K562 (cell line): ENCODE data around the gene OR4D9. TPM values are rescaled to one million over a fixed set of nuclear protein-coding genes. Genes with fewer than 3 reads are reported as not detected.

Experiments used
- AFF1 ChIP-seq, 2 experiments: fragments of 450-650 bp; IDR thresholded peaks; 2 replicates each; pipeline ENCODE4 v1.6.1; 2018; ENCODE audit warnings: mild to moderate bottlenecking in 2 of 2, low read depth in 1 of 2; ENCODE audit not compliant: partially characterized antibody in 2 of 2
- ARID2 ChIP-seq: fragments of 450-650 bp; IDR thresholded peaks from 2 replicates; pipeline ENCODE4 v1.6.1; 2017; ENCODE audit warnings: antibody characterized with exemption, mild to moderate bottlenecking
- ARNT ChIP-seq, 2 experiments: fragments of 450-650 bp; IDR thresholded peaks; 2 replicates each; pipeline ENCODE4 v1.6.1; 2016; ENCODE audit warnings: mild to moderate bottlenecking in 1 of 2
- DLX4 ChIP-seq: fragments of 250-450 bp; sonication (Bioruptor Pico); IDR thresholded peaks from 2 replicates; pipeline ENCODE4 v1.6.1; 2021; ENCODE audit warnings: mild to moderate bottlenecking
- GMEB1 ChIP-seq: fragments of 250-450 bp; sonication (Bioruptor Pico); IDR thresholded peaks from 2 replicates; pipeline ENCODE4 v1.4.0; 2020; ENCODE audit warnings: mild to moderate bottlenecking
- HDAC6 ChIP-seq: IDR thresholded peaks from 2 replicates; pipeline ENCODE4 v1.6.1; 2012; ENCODE audit warnings: low read depth, mild to moderate bottlenecking, control low read depth, inconsistent platforms, low read length, moderate library complexity
- HIVEP1 ChIP-seq: fragments of 250-450 bp; sonication (Bioruptor Pico); IDR thresholded peaks from 2 replicates; pipeline ENCODE4 v1.4.0; 2020; ENCODE audit warnings: mild to moderate bottlenecking
- MTF1 ChIP-seq: fragments of 250-450 bp; sonication (Bioruptor Pico); IDR thresholded peaks from 2 replicates; pipeline ENCODE4 v1.9.0; 2021; ENCODE audit warnings: moderate library complexity, mild to moderate bottlenecking, inconsistent platforms, borderline replicate concordance
- MXD1 ChIP-seq: fragments of 250-450 bp; sonication (Bioruptor Pico); IDR thresholded peaks from 2 replicates; pipeline ENCODE4 v1.8.0; 2021; ENCODE audit warnings: borderline replicate concordance, mild to moderate bottlenecking, moderate library complexity; ENCODE audit not compliant: poor library complexity, severe bottlenecking
- NCOA4 ChIP-seq: fragments of 450-650 bp; IDR thresholded peaks from 2 replicates; pipeline ENCODE4 v1.6.1; 2018; ENCODE audit warnings: mild to moderate bottlenecking; ENCODE audit not compliant: partially characterized antibody
- NFIX ChIP-seq: fragments of 250-450 bp; sonication (Bioruptor Pico); IDR thresholded peaks from 2 replicates; pipeline ENCODE4 v1.4.0; 2020; ENCODE audit warnings: low read depth, mild to moderate bottlenecking, moderate library complexity
- POLR2AphosphoS5 ChIP-seq: IDR thresholded peaks from 2 replicates; pipeline ENCODE4 v1.6.1; 2011; ENCODE audit warnings: mild to moderate bottlenecking, low read depth, low read length, moderate library complexity; ENCODE audit not compliant: control insufficient read depth, insufficient read depth
- POLR3G ChIP-seq: IDR thresholded peaks from 2 replicates; pipeline ENCODE4 v1.6.1; 2011; ENCODE audit not compliant: insufficient read length, insufficient replicate concordance; ENCODE audit errors: extremely low read depth
- SRSF7 ChIP-seq: fragments of 200-400 bp; formaldehyde crosslinking; optimal IDR thresholded peaks from 2 replicates; pipeline ENCODE3; 2017; ENCODE audit warnings: mild to moderate bottlenecking, low read depth, low read length
- TAF9B ChIP-seq: fragments of 450-650 bp; IDR thresholded peaks from 2 replicates; pipeline ENCODE4 v1.6.1; 2018; ENCODE audit warnings: mild to moderate bottlenecking; ENCODE audit not compliant: partially characterized antibody
- ZBTB34 ChIP-seq: fragments of 250-450 bp; sonication (Bioruptor Pico); IDR thresholded peaks from 2 replicates; pipeline ENCODE4 v1.8.0; 2021; ENCODE audit warnings: mild to moderate bottlenecking, moderate library complexity
- ZNF174 ChIP-seq: fragments of 250-450 bp; sonication (Bioruptor Pico); IDR thresholded peaks from 2 replicates; pipeline ENCODE4 v1.4.0; 2020; ENCODE audit warnings: mild to moderate bottlenecking
- ZNF354B ChIP-seq: fragments of 250-450 bp; sonication (Bioruptor Pico); IDR thresholded peaks from 2 replicates; pipeline ENCODE4 v1.4.0; 2020
- ZNF57 ChIP-seq: fragments of 450-650 bp; formaldehyde crosslinking; IDR thresholded peaks from 2 replicates; pipeline ENCODE4 v1.4.0; 2020; ENCODE audit warnings: mild to moderate bottlenecking, moderate library complexity
- polyA plus RNA-seq, 8 experiments: library from polyadenylated mRNA; depleted of rRNA in 4 of 8; stranded (reverse) in 5 of 8; unstranded in 3 of 8; fragments of >200 nt; fragmentation: Nextera tagmentation in 2 of 8; fragmentation: Illumina TruSeq in 1 of 8; extraction: Ambion mirVana in 2 of 8; extraction: Trizol in 1 of 8; gene quantifications; 2 replicates each; pipeline versions ENCODE4 v1.2.1 to v1.2.3, GENCODE V29; 2011 to 2014; ENCODE audit warnings: inconsistent platforms in 1 of 8, missing spikeins in 1 of 8
- total RNA-seq, 7 experiments: library from RNA; depleted of rRNA in 6 of 7; stranded (reverse); fragments of >200 nt in 6 of 7; fragmentation: Illumina TruSeq in 2 of 7; extraction: Trizol in 2 of 7; gene quantifications; 2 replicates each; pipeline versions ENCODE4 v1.2.1 to v1.2.3, GENCODE V29; 2011 to 2021; ENCODE audit warnings: low replicate concordance in 1 of 7

OR4D9 gene
- total and polyA plus RNA-seq, 9 of the 15 experiments (the other 6 are each of a cell fraction or from before 2014, with no cell fraction given): not detected

DNA sequence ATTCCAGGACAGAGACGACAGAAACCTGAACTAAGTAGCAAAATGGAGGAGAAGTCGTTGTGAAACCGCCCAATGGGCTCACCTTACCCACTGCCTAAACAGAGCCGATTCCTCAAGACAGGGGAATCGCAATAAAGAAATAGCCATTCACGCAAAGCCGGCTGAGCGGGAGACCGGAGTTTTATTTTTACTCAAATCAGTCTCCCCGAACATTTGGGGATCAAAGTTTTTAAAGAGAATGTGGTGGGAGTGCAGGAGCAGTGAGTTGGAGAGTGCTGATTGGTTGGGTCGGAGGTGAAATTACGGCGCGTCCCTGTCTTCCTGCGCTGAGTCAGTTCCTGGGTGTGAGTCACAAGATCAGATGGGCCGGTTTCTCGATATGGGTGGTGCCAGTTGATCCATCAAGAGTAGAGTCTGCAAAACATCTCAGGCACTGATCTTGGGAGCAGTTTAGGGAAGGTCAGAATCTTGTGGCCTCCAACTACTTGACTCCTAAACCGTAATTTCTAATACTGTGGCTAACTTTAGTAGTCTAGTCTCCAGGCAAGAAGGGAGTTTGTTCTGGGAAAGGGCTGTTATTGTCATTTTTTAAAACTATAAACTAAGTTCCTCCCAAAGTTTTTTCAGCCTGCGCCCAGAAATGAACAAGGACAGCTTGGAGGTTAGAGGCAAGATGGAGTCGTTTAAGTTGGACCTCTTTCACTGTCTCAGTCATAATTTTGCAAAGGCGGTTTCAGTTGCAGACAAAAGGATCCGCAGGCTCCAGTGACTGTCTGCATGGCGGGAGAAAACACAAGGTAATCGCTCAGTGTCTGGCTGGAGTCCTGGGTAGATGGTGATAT lies 34.1 kb downstream of the OR4D9 start (continued):
- TF ChIP-seq AFF1 (IDR thresholded peaks at IDR 0.05; ENCODE audit: low read depth in 1 of 2, partially characterized antibody in 2 of 2) (peak; percentile 85 to 97), DLX4 (CRISPR knock-in tag) (0 out of 2 replicates have a peak, but pooled peaks have one; percentile 9), MXD1 (CRISPR knock-in tag) (no peak), ZNF354B (CRISPR knock-in tag) (no peak), SRSF7 (no peak), ZNF57 (CRISPR knock-in tag) (no peak), ARID2 (no peak; the same call in 1 of the 2 replicates), POLR2AphosphoS5 (peak; percentile 94), HDAC6 (no peak), POLR3G (no peak), GMEB1 (CRISPR knock-in tag) (no peak), NCOA4 (no peak), ZNF174 (no peak), NFIX (no peak), MTF1 (CRISPR knock-in tag) (no peak), HIVEP1 (no peak), ARNT (IDR thresholded peaks at IDR 0.05) (0 out of 4 replicates have a peak, but pooled peaks have one; percentile 19 to 24), TAF9B (peak; percentile 94), ZBTB34 (CRISPR knock-in tag) (no peak)
